Endothelial cell of umbilical vein (primary cell): ENCODE data around the gene TOM1L2.

ENCODE experiments used
- CTCF ChIP-seq, 2 donors: IDR thresholded peaks; 1 replicate in 1 of 2; 2 replicates in 1 of 2; pipeline ENCODE4 v1.5.1; 2011; ENCODE audit warnings: low read length in 2 of 2, mild to moderate bottlenecking in 2 of 2, moderate library complexity in 2 of 2, control low read depth in 1 of 2, inconsistent platforms in 1 of 2, low read depth in 1 of 2; ENCODE audit not compliant: insufficient read depth in 1 of 2; ENCODE audit errors: extremely low read depth in 1 of 2
- FOS ChIP-seq: IDR thresholded peaks from 2 replicates; pipeline ENCODE4 v1.6.1; 2011; ENCODE audit warnings: mild to moderate bottlenecking, low read length, moderate library complexity, borderline replicate concordance; ENCODE audit not compliant: insufficient read depth
- JUN ChIP-seq: IDR thresholded peaks from 2 replicates; pipeline ENCODE4 v1.6.1; 2011; ENCODE audit warnings: borderline replicate concordance, low read depth; ENCODE audit not compliant: insufficient read length, insufficient read depth
- MAX ChIP-seq: IDR thresholded peaks from 2 replicates; pipeline ENCODE4 v1.6.1; 2011; ENCODE audit not compliant: insufficient read depth, insufficient read length
- MYC ChIP-seq: IDR thresholded peaks from one replicate; pipeline ENCODE4 v1.6.1; 2011; ENCODE audit warnings: mild to moderate bottlenecking, low read depth, low read length
- POLR2A ChIP-seq: IDR thresholded peaks from 2 replicates; pipeline ENCODE4 v1.6.1; 2012; ENCODE audit warnings: low read depth, mild to moderate bottlenecking, control low read depth, low read length
- POLR2AphosphoS5 ChIP-seq: IDR thresholded peaks from 2 replicates; pipeline ENCODE4 v1.6.1; 2012; ENCODE audit warnings: low read depth, mild to moderate bottlenecking, control low read depth, low read length, moderate library complexity; ENCODE audit not compliant: insufficient read depth

DNA sequence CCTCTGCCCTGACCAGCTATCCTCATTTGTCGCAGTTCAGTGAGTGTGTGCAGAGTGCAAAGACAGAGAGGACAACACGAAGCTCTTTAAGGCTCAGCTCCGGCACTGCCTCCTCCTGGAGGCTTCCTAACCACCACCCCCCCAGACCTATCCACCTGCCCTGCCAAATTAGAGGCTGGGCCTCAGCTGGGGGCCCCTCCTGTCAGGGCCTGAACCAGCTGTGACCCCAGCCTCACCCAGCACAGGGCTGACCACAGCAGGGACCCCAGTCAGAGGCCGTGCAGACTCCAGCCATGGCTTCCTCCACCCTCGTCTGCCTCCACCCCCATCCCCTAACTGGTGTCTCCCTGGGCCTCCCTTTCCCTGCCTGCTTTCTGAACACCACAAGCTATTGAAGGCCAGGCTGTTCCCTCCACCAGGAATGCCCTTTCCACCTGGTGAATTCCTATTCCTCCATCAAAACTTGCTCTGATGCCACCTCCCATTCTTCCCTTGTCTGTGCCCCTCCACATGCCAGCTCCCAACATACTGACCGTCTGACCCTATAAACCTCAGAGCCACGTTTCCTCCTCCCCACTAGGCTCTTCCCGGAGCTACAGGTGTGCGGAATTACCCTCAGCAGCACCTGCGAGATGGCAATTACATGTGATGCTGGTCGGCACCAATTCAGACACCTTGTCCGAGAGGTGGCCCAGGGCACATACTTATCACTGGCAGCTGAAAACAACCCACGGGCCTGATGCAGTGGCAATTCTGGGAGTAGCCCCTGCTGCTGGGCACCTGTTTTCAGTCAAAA is 144.2 kb downstream of the TOM1L2 start:
- TF ChIP-seq CTCF (IDR thresholded peaks at IDR 0.05; ENCODE audit: extremely low read depth in 1 of 2, insufficient read depth in 1 of 2, low read depth in 1 of 2, low read length in 2 of 2) (no peak), POLR2A (no peak), JUN (no peak), MAX (no peak), FOS (no peak), POLR2AphosphoS5 (no peak), MYC (no peak)
